ENCODE measurements around the gene ACKR2. TPM values are rescaled to one million over a fixed set of nuclear protein-coding genes. Genes with fewer than 3 reads are reported as not detected.
A peak's percentile ranks its signal among the peaks of the same experiment; 100 is the strongest.

Gene ACKR2
- total RNA-seq (2014; rRNA removed; shearing (Covaris generic)): not detected in 2 replicates

DNA sequence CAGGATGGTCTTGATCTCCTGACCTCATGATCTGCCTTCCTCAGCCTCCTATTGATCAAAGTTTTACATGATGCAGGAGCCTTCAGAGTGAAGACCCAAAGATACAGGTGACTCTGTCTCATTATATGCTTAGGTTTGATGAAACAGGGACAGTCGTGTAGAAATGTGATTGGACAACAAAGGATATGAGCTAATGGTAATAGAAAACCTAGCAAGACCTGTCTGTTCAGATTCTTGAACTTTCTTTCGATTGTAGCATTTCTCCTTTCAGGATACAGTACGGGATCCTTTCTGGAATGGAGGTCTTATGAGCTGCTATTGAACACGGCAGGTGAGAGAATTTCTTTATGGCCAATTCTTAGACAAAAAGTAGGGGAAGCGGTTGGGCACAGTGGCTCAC lies at the start of gene ACKR2:
TSS of gene ACKR2 (plus strand) at position 244 of the 400 bp plus-strand sequence. CDS start 55,058 bp downstream, outside the sequence.
- no peak for DNase-seq (ENCODE audit: low spot score)

DNA sequence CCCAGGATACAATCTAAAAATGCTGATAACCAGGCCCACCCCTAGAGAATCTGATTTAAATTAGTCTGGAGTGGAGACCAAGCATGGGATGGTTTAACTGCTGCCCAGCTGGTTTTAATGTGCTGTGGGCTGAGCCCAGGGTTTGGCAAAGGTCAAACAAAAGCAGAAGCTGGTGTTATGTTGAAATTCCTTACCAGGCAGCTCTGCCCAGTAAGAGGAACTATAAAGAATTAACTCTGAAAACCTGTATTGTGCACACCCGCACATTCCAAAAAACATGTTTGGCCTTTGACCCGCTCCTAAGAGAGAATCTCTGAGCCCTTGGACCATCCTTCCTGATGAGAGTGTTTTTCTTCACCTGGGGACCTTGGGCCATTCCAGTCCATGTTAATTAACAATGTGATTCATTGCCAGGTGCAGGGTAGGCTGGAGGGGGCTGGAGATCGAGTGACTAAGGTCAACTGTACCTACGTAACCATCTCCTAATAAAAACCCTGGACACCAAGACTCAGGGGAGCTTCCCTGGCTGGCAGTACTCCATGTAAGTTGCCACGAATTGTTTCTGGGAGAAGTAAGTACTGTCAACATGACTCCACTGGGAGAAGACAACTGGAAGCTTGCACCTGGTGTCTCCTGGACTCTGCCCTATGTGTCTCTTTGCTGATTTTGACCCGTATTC lies 47.1 kb upstream of the ACKR2 start:
- DNase-seq (ENCODE audit: low spot score): no peak

GRCh38 chr3:42763021-42763420 lies 46.2 kb upstream of the ACKR2 start:
- no peak for DNase-seq (ENCODE audit: low spot score)

- no peak for DNase-seq (ENCODE audit: low spot score)
Measured at GRCh38 chr3:42764115-42764514, 45.1 kb upstream of the ACKR2 start.

DNA sequence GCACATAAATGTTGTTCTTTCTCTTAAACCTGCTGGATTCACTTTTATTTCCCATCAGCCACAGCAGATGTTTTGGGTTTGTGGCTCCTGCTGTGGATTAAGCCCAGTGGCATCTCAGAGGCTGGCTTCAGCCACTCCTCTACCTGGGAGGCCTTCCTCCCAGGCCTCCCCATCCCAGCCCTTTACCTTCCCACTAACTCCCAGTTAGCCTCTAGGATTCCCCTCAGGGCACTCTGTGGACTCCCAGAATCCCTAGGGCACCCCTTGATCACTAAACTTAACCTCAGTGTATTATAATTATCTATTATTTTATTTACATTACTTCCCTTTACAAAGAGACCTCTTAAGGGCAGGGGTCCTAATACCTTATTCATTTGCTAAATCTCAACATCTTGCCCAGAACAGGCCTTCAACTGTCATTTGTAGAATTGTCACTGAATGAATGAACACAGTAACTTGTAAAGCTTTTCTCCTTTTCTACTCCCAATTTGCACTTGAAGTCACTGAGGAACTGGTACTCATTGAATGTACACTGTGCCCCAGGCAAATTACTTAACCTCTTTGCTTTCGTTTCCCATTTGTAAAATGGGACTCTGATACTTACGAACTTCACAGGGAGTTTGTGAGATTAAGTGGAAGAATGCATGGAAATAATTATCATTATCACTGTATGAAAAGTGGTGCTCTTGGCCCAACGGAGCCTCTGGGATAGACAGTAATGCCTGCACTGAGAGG lies 44.5 kb upstream of the ACKR2 start:
- no peak for DNase-seq (ENCODE audit: low spot score)

- no peak for DNase-seq (ENCODE audit: low spot score)
Measured at GRCh38 chr3:42769477-42770131, 39.6 kb upstream of the ACKR2 start.

DNA sequence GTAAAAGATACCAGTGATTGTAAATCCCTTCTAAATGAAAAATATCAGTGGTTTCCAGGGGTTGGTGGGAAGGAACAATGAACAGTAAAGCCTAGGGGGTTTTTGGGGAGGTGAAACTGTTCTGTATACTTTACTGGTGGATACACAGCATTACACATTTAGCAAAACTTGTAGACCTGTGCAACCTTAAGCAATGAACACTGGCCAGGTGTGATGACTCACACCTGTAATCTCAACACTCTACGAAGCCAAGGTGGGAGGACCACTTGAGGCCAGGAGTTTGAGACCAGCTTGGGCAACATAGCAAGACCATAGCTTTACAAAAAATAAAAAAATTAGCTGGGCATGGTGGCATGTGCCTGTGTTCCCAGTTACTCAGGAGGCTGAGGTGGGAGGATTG lies 38.0 kb upstream of the ACKR2 start:
- no peak for DNase-seq (ENCODE audit: low spot score)

GRCh38 chr3:42772670-42773408 lies 36.4 kb upstream of the ACKR2 start, which contains the start of gene CCDC13:
CCDC13 (minus strand) TSS chr3:42773253; CDS start chr3:42758345, 14,908 bp downstream.
- peak; percentile 69 for DNase-seq (ENCODE audit: low spot score)

DNA sequence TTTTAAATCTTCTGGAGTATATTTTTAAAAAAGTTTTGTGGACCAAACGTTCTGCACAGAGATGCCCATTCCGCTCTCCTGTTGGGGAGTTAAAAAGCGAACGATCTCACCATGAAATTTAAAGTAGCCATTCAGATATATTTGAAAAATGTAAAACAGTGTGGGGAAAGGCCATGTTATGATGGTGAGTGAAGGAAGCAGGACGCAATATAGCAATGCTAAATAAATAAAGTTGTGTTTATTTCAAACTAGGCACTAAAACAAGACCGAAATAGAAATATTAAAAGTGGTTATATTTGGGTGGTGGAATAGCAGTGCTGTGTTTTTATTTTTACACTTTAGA lies 35.9 kb upstream of the ACKR2 start:
- no peak for DNase-seq (ENCODE audit: low spot score)

GRCh38 chr3:42778644-42779043 lies 30.6 kb upstream of the ACKR2 start:
- no peak for DNase-seq (ENCODE audit: low spot score)

DNA sequence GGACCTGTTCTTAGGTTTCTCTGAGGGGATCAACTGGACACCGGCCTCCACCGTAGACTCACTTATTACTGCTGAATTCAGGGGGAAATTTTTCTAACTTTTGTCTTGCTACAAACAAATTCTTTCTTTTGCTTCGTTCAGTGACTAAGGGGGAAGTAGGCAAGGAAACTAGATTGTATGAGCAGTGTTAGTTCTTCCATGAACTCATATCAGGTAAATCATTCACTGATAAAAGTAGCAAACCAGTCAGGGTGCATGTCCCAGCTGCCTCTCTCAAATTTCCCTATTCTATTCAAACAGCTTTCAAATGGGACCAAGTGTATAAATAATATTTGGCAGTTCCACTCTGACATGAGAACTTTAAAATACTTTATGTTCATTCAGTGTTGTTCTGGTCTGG lies 28.8 kb upstream of the ACKR2 start:
- no peak for DNase-seq (ENCODE audit: low spot score)

DNA sequence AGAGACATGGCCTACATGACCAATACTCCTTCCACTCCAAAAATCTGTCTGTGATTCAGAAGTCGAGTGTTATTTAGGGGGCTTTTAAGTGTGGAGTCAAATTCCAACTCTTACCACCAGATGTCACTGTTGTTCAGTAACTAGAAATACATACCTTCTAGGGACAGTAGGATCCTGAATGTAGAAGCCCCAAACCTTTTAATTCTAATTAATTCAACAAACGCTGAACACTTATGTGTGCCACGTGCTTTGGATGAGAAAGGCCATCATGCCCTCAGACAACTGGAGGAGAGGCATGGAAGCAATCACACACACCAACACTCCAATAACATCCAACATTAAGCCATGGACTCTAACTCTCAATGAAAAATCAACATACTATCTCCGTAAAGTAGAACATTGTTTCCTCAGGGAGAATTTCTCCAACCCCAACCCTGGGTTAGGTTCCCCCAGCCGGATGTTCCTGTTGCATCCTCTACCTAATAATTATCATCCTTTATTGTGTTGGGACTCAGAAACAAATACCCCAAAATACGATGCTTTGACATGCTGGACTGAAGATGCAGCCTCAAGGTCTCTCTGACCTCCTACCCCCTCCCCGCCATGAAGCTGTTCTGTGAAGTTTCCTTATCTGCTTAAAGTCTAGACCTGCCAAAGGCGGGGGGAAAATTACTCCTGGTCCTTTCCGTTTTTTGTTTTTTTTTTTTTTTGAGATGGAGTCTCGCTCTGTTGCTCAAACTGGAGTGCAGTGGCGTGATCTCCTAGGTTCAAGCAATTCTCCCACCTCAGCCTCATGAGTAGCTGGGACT lies 28.1 kb upstream of the ACKR2 start:
- DNase-seq (ENCODE audit: low spot score): peak; percentile 62

DNA sequence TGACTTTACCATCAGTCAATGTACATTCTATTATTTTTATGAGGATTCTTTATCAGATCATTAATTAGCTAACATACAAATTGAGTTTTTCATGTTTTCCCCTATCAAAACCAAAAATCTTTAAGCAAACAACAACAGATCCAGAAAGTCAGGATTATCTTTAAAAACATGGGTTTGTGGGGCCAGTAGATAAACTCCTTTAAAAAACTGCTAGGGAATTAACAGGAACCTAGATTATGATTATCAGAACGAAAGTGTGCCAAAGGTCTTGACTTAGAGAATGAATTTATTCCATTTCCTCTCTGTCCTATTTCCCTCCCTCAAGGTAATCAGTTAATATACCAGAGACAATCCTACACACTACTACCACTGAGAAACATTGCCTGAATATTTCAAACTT lies 23.0 kb upstream of the ACKR2 start:
- no peak for DNase-seq (ENCODE audit: low spot score)

DNA sequence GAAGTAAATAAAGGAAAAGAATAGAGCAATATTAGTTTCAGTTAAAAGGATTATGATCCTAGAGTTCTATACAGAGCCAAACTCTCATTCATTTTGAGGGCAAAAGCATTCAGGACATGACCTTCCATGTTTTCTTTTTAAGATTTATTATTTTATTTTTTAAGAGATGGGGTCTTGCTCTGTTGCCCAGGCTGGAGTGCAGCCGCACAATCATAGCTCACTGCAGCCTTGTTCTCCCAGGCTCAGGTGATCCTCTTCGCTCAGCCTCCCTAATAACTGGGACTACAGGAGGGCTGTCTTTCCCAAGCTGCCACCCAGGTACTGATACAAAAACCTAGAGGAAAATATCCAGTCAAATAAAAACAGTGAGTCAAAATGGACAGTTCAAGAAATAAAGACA lies 22.6 kb upstream of the ACKR2 start:
- DNase-seq (ENCODE audit: low spot score): no peak

- no peak for DNase-seq (ENCODE audit: low spot score)
Measured at GRCh38 chr3:42790714-42791229, 18.5 kb upstream of the ACKR2 start.

DNA sequence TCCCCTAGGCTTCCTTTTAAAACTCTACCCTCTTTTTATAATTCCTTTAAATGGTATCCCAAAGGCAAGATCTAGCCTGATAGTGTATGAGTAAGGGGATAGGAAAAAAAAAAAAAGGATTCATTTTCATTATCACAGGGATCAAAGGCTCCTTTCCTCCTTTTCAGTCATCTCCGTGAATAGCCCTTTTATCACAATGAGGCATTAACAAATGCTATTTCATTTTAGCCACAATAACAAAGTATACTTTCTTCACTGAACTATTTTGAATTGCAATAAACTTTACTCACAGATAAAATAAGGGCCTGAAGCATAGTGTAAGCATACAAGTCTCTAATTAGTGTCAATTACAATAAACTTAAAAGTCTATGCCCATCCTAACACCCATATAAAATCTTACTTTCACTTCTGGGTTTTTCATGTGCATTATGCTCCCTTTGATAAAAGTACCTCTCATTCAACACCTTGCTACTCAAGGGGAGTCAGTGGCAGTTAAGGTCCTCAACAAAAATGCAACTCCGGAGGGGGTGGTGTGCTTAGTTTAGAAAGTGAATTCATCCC lies 13.5 kb upstream of the ACKR2 start:
- DNase-seq (ENCODE audit: low spot score): no peak

- DNase-seq (ENCODE audit: low spot score): no peak
Measured at GRCh38 chr3:42796332-42796885, 12.8 kb upstream of the ACKR2 start.

DNA sequence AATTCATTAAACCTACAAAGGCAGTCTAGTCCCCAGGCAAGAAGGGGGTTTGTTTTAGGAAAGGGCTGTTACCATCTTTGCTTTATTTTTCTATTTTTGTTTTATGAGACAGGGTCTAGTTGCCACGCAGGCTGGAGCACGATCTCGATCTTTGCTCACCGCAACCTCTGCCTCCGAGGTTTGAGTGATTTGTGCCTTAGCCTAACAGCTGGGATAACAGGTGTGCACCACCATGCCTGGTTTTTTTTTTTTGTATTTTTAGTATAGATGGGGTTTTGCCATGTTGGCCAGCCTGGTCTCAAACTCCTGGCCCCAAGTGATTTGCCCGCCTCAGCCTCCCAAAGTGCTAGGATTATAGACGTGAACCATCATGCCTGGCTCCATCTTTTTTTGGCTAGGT lies 9.9 kb upstream of the ACKR2 start:
- DNase-seq (ENCODE audit: low spot score): no peak

DNA sequence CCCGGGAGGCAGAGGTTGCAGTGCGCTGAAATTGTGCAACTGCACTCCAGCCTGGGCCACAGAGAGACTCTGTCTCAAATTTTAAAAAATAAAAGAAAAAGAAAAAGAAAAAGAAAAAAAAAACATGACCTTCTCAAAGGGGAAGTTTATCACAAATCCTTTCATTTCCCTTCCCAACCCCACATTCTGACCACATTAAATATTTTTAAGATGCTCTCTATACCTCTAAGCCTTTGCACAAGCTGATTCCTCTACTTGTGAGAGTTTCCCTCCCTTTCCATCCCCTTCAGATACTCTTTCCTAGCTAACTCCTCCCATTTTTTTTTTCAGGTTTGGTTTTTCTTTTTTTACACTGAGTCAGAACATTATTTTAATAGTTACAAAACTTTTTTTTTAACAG lies 9.0 kb upstream of the ACKR2 start:
- DNase-seq (ENCODE audit: low spot score): no peak

- DNase-seq (ENCODE audit: low spot score): no peak
Measured at GRCh38 chr3:42801048-42801620, 8.1 kb upstream of the ACKR2 start.
